GM12878 (cell line): Measurements from ENCODE around the gene SHROOM1. TPM values are rescaled to one million over a fixed set of nuclear protein-coding genes. Genes with fewer than 3 reads are reported as not detected.

Experiments used
- ATAC-seq: fragments of 200-7000 bp; cut with Tn5 transposase; 3 replicates; pipeline ENCODE4 v1.9.1; 2020; ENCODE audit warnings: mild to moderate bottlenecking, moderate library complexity
- BruUV-seq: library from RNA; stranded (reverse); fragments of 400-500 nt; replicated peaks from 2 replicates; lab custom pipeline; 2021; lab: Mats Ljungman, UMichigan
- CTCF ChIA-PET: fragments of 300-600 bp; sonication (Branson Sonifier 250); formaldehyde crosslinking; extraction: SDS; loops from one replicate; lab custom pipeline; 2021; ENCODE audit warnings: inconsistent platforms; lab: Yijun Ruan, JAX
- POLR2A ChIA-PET: fragments of 350-600 bp; formaldehyde crosslinking; extraction: SDS; loops from one replicate; lab custom pipeline; 2021; ENCODE audit warnings: inconsistent platforms; lab: Charles Lee
- RAD21 ChIA-PET: fragments of 300-600 bp; sonication (Branson Sonifier 250); formaldehyde crosslinking; loops from one replicate; lab custom pipeline; 2023; ENCODE audit warnings: antibody characterized with exemption; ENCODE audit not compliant: unreplicated experiment; lab: Charles Lee
- SMC1A ChIA-PET: fragments of 300-600 bp; sonication (Branson Sonifier 250); formaldehyde crosslinking; loops from one replicate; lab custom pipeline; 2023; ENCODE audit not compliant: unreplicated experiment, uncharacterized antibody; lab: Charles Lee
- DNase-seq: peaks from one replicate; pipeline ENCODE4 v3.0.0-alpha.2; 2011; ENCODE audit warnings: low read depth, low spot score
- FAIRE-seq: peaks from 3 replicates; lab custom pipeline; 2011; peaks lifted over from hg19 to GRCh38; lab: Jason Lieb, UNC
- H2AFZ ChIP-seq: 2 replicates; pipeline ENCODE4 v1.6.0; 2011; ENCODE audit warnings: low read depth, low read length, control low read depth; ENCODE audit not compliant: control insufficient read depth
- H3K27ac ChIP-seq: 2 replicates; pipeline ENCODE4 v1.5.1; 2011; ENCODE audit warnings: control low read depth; ENCODE audit not compliant: control insufficient read depth, insufficient read depth
- H3K27me3 ChIP-seq, 2 experiments: replicated peaks in 1 of 2; 2 replicates each; pipeline versions ENCODE4 v1.6.0 to v1.6.1; 2011; ENCODE audit warnings: low read length in 1 of 2; ENCODE audit not compliant: control insufficient read depth in 2 of 2, insufficient read depth in 2 of 2
- H3K36me3 ChIP-seq, 2 experiments: 2 replicates each; pipeline ENCODE4 v1.5.1; 2011; ENCODE audit warnings: low read length in 1 of 2; ENCODE audit not compliant: control insufficient read depth in 2 of 2, insufficient read depth in 2 of 2
- H3K4me1 ChIP-seq: 2 replicates; pipeline ENCODE4 v1.6.1; 2011; ENCODE audit warnings: mild to moderate bottlenecking, low read length, moderate library complexity, mixed read lengths; ENCODE audit not compliant: control insufficient read depth, insufficient read depth
- H3K4me2 ChIP-seq: 2 replicates; pipeline ENCODE4 v1.6.0; 2011; ENCODE audit warnings: control low read depth; ENCODE audit not compliant: control insufficient read depth, insufficient read depth
- H3K4me3 ChIP-seq: fragments of 200-600 bp; sonication (generic); 2 replicates; pipeline ENCODE4 v1.5.1; 2016
- H3K79me2 ChIP-seq: 2 replicates; pipeline ENCODE4 v1.6.0; 2011; ENCODE audit warnings: low read length; ENCODE audit not compliant: control insufficient read depth, insufficient read depth
- H3K9ac ChIP-seq: 2 replicates; pipeline ENCODE4 v1.8.0; 2011; ENCODE audit warnings: low read length, control low read depth, mixed read lengths; ENCODE audit not compliant: control insufficient read depth, insufficient read depth
- H3K9me3 ChIP-seq: replicated peaks from 3 replicates; pipeline ENCODE4 v1.5.1; 2011; ENCODE audit warnings: mild to moderate bottlenecking, low read length; ENCODE audit not compliant: control insufficient read depth, insufficient read depth
- H4K20me1 ChIP-seq: 2 replicates; pipeline ENCODE4 v1.6.0; 2011; ENCODE audit not compliant: control insufficient read depth, insufficient read depth
- EED ChIP-seq: sonication (generic); IDR thresholded peaks from 2 replicates; pipeline ENCODE4 v1.6.1; 2016; ENCODE audit warnings: antibody characterized with exemption, low read depth
- EP300 ChIP-seq, 2 experiments: fragments of 150-350 bp in 1 of 2; IDR thresholded peaks; 2 replicates each; pipeline ENCODE4 v1.6.1; 2011 to 2012; ENCODE audit warnings: low read depth in 2 of 2, low read length in 2 of 2, borderline replicate concordance in 1 of 2, improper control_type of control experiment in 1 of 2, inconsistent platforms in 1 of 2; ENCODE audit not compliant: control insufficient read depth in 1 of 2
- IRF4 ChIP-seq: IDR thresholded peaks from 2 replicates; pipeline ENCODE4 v1.6.1; 2011; ENCODE audit warnings: low read depth, low read length
- NBN ChIP-seq: fragments of 450-650 bp; IDR thresholded peaks from 2 replicates; pipeline ENCODE4 v1.6.1; 2016
- PAX8 ChIP-seq: fragments of 450-650 bp; IDR thresholded peaks from 2 replicates; pipeline ENCODE4 v1.6.1; 2017; ENCODE audit warnings: mild to moderate bottlenecking, moderate library complexity
- RAD51 ChIP-seq: fragments of 450-650 bp; IDR thresholded peaks from 2 replicates; pipeline ENCODE4 v1.6.1; 2016; ENCODE audit warnings: moderate library complexity, mild to moderate bottlenecking, inconsistent platforms
- TAF1 ChIP-seq: IDR thresholded peaks from 2 replicates; pipeline ENCODE4 v1.6.1; 2011; ENCODE audit warnings: mild to moderate bottlenecking, low read depth, low read length, borderline replicate concordance
- TCF12 ChIP-seq: IDR thresholded peaks from 2 replicates; pipeline ENCODE4 v1.6.1; 2011; ENCODE audit warnings: low read depth, mild to moderate bottlenecking, low read length
- ZNF24 ChIP-seq: fragments of 450-650 bp; IDR thresholded peaks from 2 replicates; pipeline ENCODE4 v1.6.1; 2017; ENCODE audit warnings: antibody characterized with exemption, mild to moderate bottlenecking
- WGBS: methylation state at CpG from one replicate; pipeline ENCODE4 v1.1.6; 2016; ENCODE audit warnings: low lambda C conversion rate; ENCODE audit not compliant: insufficient replicate concordance, insufficient coverage; ENCODE audit errors: missing lambda C conversion rate; 5-methylcytosine and 5-hydroxymethylcytosine counted together
- in situ Hi-C: fragments of 300-500 bp; cut with MboI; formaldehyde crosslinking; loops from 9 replicates; pipeline ENCODE4 v1.14.3; 2018; ENCODE audit warnings: mixed read lengths
- intact Hi-C: fragments of 100-400 bp; cut with micrococcal nuclease; formaldehyde crosslinking; loops from one replicate; pipeline ENCODE4 v1.14.2; 2022; ENCODE audit not compliant: unreplicated experiment
- polyA plus RNA-seq, 11 experiments: library from polyadenylated mRNA; depleted of rRNA in 4 of 11; unstranded in 6 of 11; stranded (reverse) in 5 of 11; fragments of >200 nt; fragmentation: Nextera tagmentation in 4 of 11; fragmentation: Illumina TruSeq in 1 of 11; extraction: Ambion mirVana in 4 of 11; extraction: Trizol in 1 of 11; gene quantifications; 1 replicate in 1 of 11; 2 replicates in 10 of 11; pipeline versions ENCODE4 v1.2.1 to v1.2.3, GENCODE V29; 2011 to 2016; ENCODE audit warnings: inconsistent platforms in 2 of 11, missing spikeins in 2 of 11, low read depth in 1 of 11
- total RNA-seq, 4 experiments: library from RNA; depleted of rRNA in 3 of 4; stranded (reverse); fragments of >200 nt in 3 of 4; fragmentation: Illumina TruSeq in 1 of 4; extraction: Trizol in 1 of 4; gene quantifications; 2 replicates each; pipeline versions ENCODE4 v1.2.1 to v1.2.3, GENCODE V29; 2013 to 2021
- TF ChIP-seq, protein P1 (sequence below): fragments of 450-650 bp; IDR thresholded peaks from 2 replicates; pipeline ENCODE4 v1.6.1; 2017; ENCODE audit warnings: low read depth, mild to moderate bottlenecking, moderate library complexity
- TF ChIP-seq, protein P2 (sequence below): fragments of 450-650 bp; formaldehyde crosslinking; IDR thresholded peaks from 2 replicates; pipeline ENCODE4 v1.4.0; 2020; ENCODE audit warnings: mild to moderate bottlenecking, moderate library complexity

Gene SHROOM1
- total and polyA plus RNA-seq, 10 of the 15 experiments (the other 5 are each of a cell fraction or from before 2014, with no cell fraction given), result 0.05 to 3.9 (median 1.3) TPM

DNA sequence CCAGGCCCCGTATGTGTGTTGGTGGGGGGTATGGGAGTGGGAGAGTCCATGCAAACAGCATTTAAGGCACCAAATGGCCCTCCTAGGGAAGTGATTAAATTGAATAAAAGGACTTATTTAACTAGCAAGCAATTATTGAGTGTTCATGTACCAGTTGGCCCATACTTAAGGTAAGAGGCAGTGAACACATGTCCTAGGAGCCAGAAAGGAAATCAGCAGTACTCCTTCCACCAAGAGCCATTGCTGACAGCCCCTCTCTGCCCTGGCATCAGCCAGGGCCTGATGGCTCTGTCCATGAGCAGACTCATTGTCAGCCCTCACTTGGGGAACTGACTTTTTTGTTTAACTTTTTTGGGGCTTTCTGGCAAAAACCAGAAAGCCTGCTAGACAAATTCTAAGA, 10.4 kb upstream of the SHROOM1 start:
- H3K79me2 ChIP-seq, result no peaks in the 10 kb centered on the region
- RAD21 ChIA-PET, result interaction anchor here (1.5 kb wide), 1 partner anchor 23 kb away, joined by 3 read pairs; no protein-coding TSS in a partner anchor
- H3K27ac ChIP-seq, result no peak overlapping the region
- TF ChIP-seq NBN, result no peak
- no peak for TF ChIP-seq EED
- TF ChIP-seq TCF12, result no peak
- TF ChIP-seq PAX8, result no peak
- no peak for TF ChIP-seq IRF4
- TF ChIP-seq, protein P1, sequence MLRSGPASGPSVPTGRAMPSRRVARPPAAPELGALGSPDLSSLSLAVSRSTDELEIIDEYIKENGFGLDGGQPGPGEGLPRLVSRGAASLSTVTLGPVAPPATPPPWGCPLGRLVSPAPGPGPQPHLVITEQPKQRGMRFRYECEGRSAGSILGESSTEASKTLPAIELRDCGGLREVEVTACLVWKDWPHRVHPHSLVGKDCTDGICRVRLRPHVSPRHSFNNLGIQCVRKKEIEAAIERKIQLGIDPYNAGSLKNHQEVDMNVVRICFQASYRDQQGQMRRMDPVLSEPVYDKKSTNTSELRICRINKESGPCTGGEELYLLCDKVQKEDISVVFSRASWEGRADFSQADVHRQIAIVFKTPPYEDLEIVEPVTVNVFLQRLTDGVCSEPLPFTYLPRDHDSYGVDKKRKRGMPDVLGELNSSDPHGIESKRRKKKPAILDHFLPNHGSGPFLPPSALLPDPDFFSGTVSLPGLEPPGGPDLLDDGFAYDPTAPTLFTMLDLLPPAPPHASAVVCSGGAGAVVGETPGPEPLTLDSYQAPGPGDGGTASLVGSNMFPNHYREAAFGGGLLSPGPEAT, result no peak
- TF ChIP-seq, protein P2, sequence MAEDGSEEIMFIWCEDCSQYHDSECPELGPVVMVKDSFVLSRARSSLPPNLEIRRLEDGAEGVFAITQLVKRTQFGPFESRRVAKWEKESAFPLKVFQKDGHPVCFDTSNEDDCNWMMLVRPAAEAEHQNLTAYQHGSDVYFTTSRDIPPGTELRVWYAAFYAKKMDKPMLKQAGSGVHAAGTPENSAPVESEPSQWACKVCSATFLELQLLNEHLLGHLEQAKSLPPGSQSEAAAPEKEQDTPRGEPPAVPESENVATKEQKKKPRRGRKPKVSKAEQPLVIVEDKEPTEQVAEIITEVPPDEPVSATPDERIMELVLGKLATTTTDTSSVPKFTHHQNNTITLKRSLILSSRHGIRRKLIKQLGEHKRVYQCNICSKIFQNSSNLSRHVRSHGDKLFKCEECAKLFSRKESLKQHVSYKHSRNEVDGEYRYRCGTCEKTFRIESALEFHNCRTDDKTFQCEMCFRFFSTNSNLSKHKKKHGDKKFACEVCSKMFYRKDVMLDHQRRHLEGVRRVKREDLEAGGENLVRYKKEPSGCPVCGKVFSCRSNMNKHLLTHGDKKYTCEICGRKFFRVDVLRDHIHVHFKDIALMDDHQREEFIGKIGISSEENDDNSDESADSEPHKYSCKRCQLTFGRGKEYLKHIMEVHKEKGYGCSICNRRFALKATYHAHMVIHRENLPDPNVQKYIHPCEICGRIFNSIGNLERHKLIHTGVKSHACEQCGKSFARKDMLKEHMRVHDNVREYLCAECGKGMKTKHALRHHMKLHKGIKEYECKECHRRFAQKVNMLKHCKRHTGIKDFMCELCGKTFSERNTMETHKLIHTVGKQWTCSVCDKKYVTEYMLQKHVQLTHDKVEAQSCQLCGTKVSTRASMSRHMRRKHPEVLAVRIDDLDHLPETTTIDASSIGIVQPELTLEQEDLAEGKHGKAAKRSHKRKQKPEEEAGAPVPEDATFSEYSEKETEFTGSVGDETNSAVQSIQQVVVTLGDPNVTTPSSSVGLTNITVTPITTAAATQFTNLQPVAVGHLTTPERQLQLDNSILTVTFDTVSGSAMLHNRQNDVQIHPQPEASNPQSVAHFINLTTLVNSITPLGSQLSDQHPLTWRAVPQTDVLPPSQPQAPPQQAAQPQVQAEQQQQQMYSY (CRISPR knock-in tag), result no peak
- TF ChIP-seq EP300 (IDR thresholded peaks at IDR 0.05; ENCODE audit: borderline replicate concordance in 1 of 2, control insufficient read depth in 1 of 2, low read depth in 2 of 2, low read length in 2 of 2), result no peak
- no peak for TF ChIP-seq RAD51
- no peak for TF ChIP-seq TAF1
- no peak for TF ChIP-seq ZNF24
- H3K9ac ChIP-seq, result no peak overlapping the region
- FAIRE-seq, result no peak
- in situ Hi-C loops, result no loop called here
- CTCF ChIA-PET, result interaction anchor here (0.7 kb wide), 1 partner anchor 1567 kb away, joined by 3 read pairs; no protein-coding TSS in a partner anchor
- no peak for DNase-seq
- no peaks in the 10 kb centered on the region for H3K9me3 ChIP-seq
- H4K20me1 ChIP-seq, result no peaks in the 10 kb centered on the region
- SMC1A ChIA-PET, result interaction anchor here (1.0 kb wide), 1 partner anchor 201 kb away, joined by 4 read pairs; no protein-coding TSS in a partner anchor
- BruUV-seq, result no TSS peak
- WGBS, result 88% methylated on average over 1 of the region's 1 CpG
- no peak overlapping the region for H2AFZ ChIP-seq
- H3K27me3 ChIP-seq, result no peaks in the 10 kb centered on the region
- POLR2A ChIA-PET, result interaction anchor here (0.6 kb wide), 1 partner anchor 263 kb away, joined by 3 read pairs; no protein-coding TSS in a partner anchor
- intact Hi-C loops, result no loop called here
- no peak overlapping the region for H3K4me2 ChIP-seq
- no peak for ATAC-seq
- H3K4me1 ChIP-seq, result no peaks in the 10 kb centered on the region
- H3K36me3 ChIP-seq, result no peaks in the 10 kb centered on the region
- H3K4me3 ChIP-seq, result no peak overlapping the region
